GM12878 (cell line): ENCODE data around the gene LRRC19. TPM values are rescaled to one million over a fixed set of nuclear protein-coding genes. Genes with fewer than 3 reads are reported as not detected.

Source experiments
- BCL3 ChIP-seq: IDR thresholded peaks from 2 replicates; pipeline ENCODE4 v1.6.1; 2011; ENCODE audit warnings: borderline replicate concordance, low read depth, mild to moderate bottlenecking, moderate library complexity, low read length; ENCODE audit not compliant: insufficient read depth, poor library complexity, severe bottlenecking
- CREM ChIP-seq: IDR thresholded peaks from 2 replicates; pipeline ENCODE4 v1.6.1; 2014; ENCODE audit warnings: antibody characterized with exemption, low read depth
- CUX1 ChIP-seq: IDR thresholded peaks from 2 replicates; pipeline ENCODE4 v1.6.1; 2012; ENCODE audit warnings: improper control_type of control experiment, low read depth, low read length; ENCODE audit not compliant: insufficient replicate concordance
- E2F8 ChIP-seq: fragments of 450-650 bp; IDR thresholded peaks from 2 replicates; pipeline ENCODE4 v1.6.1; 2018; ENCODE audit warnings: mild to moderate bottlenecking, low read depth, moderate library complexity; ENCODE audit not compliant: partially characterized antibody
- EGR1 ChIP-seq, 2 experiments: IDR thresholded peaks; 1 replicate in 1 of 2; 2 replicates in 1 of 2; pipeline ENCODE4 v1.6.1; 2011 to 2012; ENCODE audit warnings: low read depth in 2 of 2, low read length in 2 of 2, borderline replicate concordance in 1 of 2, mild to moderate bottlenecking in 1 of 2, moderate library complexity in 1 of 2
- FOXK2 ChIP-seq: fragments of 450-650 bp; IDR thresholded peaks from 2 replicates; pipeline ENCODE4 v1.6.1; 2017; ENCODE audit warnings: mild to moderate bottlenecking, moderate library complexity
- JUND ChIP-seq: IDR thresholded peaks from 2 replicates; pipeline ENCODE4 v1.6.1; 2012; ENCODE audit warnings: low read depth, mild to moderate bottlenecking, low read length, improper control_type of control experiment, moderate library complexity
- MEF2B ChIP-seq: fragments of 450-650 bp; IDR thresholded peaks from 2 replicates; pipeline ENCODE4 v1.6.1; 2018; ENCODE audit warnings: mild to moderate bottlenecking, moderate library complexity; ENCODE audit not compliant: partially characterized antibody, poor library complexity, severe bottlenecking
- NFYB ChIP-seq: IDR thresholded peaks from 2 replicates; pipeline ENCODE4 v1.6.1; 2011; ENCODE audit warnings: low read depth, mild to moderate bottlenecking, low read length, improper control_type of control experiment, moderate library complexity; ENCODE audit not compliant: insufficient read depth
- PAX8 ChIP-seq: fragments of 450-650 bp; IDR thresholded peaks from 2 replicates; pipeline ENCODE4 v1.6.1; 2017; ENCODE audit warnings: mild to moderate bottlenecking, moderate library complexity
- PBX3 ChIP-seq: IDR thresholded peaks from 2 replicates; pipeline ENCODE4 v1.6.1; 2011; ENCODE audit warnings: mild to moderate bottlenecking, low read depth, low read length, moderate library complexity; ENCODE audit not compliant: insufficient replicate concordance
- RUNX3 ChIP-seq: IDR thresholded peaks from 2 replicates; pipeline ENCODE4 v1.6.1; 2012; ENCODE audit warnings: low read length, inconsistent platforms
- SP1 ChIP-seq: IDR thresholded peaks from one replicate; pipeline ENCODE4 v1.6.1; 2011; ENCODE audit warnings: low read depth, low read length
- SREBF1 ChIP-seq: IDR thresholded peaks from 2 replicates; pipeline ENCODE4 v1.6.1; 2012; ENCODE audit warnings: mild to moderate bottlenecking, low read length
- SRF ChIP-seq, 2 experiments: IDR thresholded peaks; 2 replicates each; pipeline ENCODE4 v1.6.1; 2011; ENCODE audit warnings: low read depth in 2 of 2, low read length in 2 of 2, mild to moderate bottlenecking in 1 of 2, moderate library complexity in 1 of 2
- TCF12 ChIP-seq: IDR thresholded peaks from 2 replicates; pipeline ENCODE4 v1.6.1; 2011; ENCODE audit warnings: low read depth, mild to moderate bottlenecking, low read length
- TCF7 ChIP-seq: IDR thresholded peaks from 2 replicates; pipeline ENCODE4 v1.6.1; 2014; ENCODE audit warnings: antibody characterized with exemption, borderline replicate concordance
- YY1 ChIP-seq: IDR thresholded peaks from 2 replicates; pipeline ENCODE4 v1.6.1; 2011; ENCODE audit warnings: low read depth, mild to moderate bottlenecking, low read length
- polyA plus RNA-seq, 11 experiments: library from polyadenylated mRNA; depleted of rRNA in 4 of 11; unstranded in 6 of 11; stranded (reverse) in 5 of 11; fragments of >200 nt; fragmentation: Nextera tagmentation in 4 of 11; fragmentation: Illumina TruSeq in 1 of 11; extraction: Ambion mirVana in 4 of 11; extraction: Trizol in 1 of 11; gene quantifications; 1 replicate in 1 of 11; 2 replicates in 10 of 11; pipeline versions ENCODE4 v1.2.1 to v1.2.3, GENCODE V29; 2011 to 2016; ENCODE audit warnings: inconsistent platforms in 2 of 11, missing spikeins in 2 of 11, low read depth in 1 of 11
- total RNA-seq, 4 experiments: library from RNA; depleted of rRNA in 3 of 4; stranded (reverse); fragments of >200 nt in 3 of 4; fragmentation: Illumina TruSeq in 1 of 4; extraction: Trizol in 1 of 4; gene quantifications; 2 replicates each; pipeline versions ENCODE4 v1.2.1 to v1.2.3, GENCODE V29; 2013 to 2021

Gene LRRC19
- total and polyA plus RNA-seq, 10 of the 15 experiments (the other 5 are each of a cell fraction or from before 2014, with no cell fraction given) = 0.02 to 0.20 (median 0.08) TPM; not detected in 6

- peak; percentile 95 for TF ChIP-seq E2F8
- TF ChIP-seq SP1 = no peak
- TF ChIP-seq PBX3 = peak; percentile 79
- TF ChIP-seq PAX8 = no peak
- TF ChIP-seq BCL3 = no peak
- TF ChIP-seq JUND = no peak
- peak; percentile 27 to 72; a peak in 2 of 4 replicates for TF ChIP-seq SRF (IDR thresholded peaks at IDR 0.05; ENCODE audit: low read depth in 2 of 2, low read length in 2 of 2)
- TF ChIP-seq TCF7 = no peak
- no peak for TF ChIP-seq FOXK2
- TF ChIP-seq NFYB = no peak
- TF ChIP-seq TCF12 = 0 out of 2 replicates have a peak, but pooled peaks have one; percentile 59
- TF ChIP-seq SREBF1 = peak; percentile 75; the same call in 1 of the 2 replicates
- no peak for TF ChIP-seq MEF2B
- no peak for TF ChIP-seq EGR1 (IDR thresholded peaks at IDR 0.05; ENCODE audit: borderline replicate concordance in 1 of 2, low read depth in 2 of 2, low read length in 2 of 2)
- TF ChIP-seq CREM = peak; percentile 99
- TF ChIP-seq CUX1 = no peak
- peak; percentile 94 for TF ChIP-seq YY1
- peak; percentile 88 for TF ChIP-seq RUNX3
These were observed 58.4 kb downstream of the LRRC19 start, which contains the start of gene PLAA (continued) for GRCh38 chr9:26946753-26947727.
